ENCODE data around the gene CNOT3. TPM values are rescaled to one million over a fixed set of nuclear protein-coding genes. Genes with fewer than 3 reads are reported as not detected.

CNOT3 gene
- total and polyA plus RNA-seq, 2 experiments from 2014 or later: 39.7 to 47.0 TPM

DNA sequence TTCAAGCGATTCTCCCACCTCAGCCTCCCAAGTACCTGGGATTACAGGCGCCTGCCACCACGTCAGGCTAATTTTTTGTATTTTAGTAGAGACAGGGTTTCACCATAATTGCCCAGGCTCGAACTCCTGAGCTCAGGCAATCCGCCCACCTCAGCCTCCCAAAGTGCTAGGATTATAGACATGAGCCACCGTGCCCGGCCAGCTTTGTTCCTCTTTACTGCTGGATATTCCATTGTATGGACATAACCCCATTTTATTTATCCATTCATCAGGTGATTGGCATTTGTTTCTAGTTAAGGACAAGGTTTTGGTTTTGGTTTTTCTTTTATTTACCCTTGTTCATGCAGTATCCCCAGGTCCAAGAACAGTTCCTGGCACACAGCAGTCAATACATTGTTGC, 59.0 kb downstream of the CNOT3 start:
- peaks cover 23% of the 10 kb centered on the region for H3F3A ChIP-seq (replicated peaks; ENCODE audit: low read depth)
- no peak overlapping the region for H3K4me3 ChIP-seq
- Mint-ChIP-seq H3K4me1 (peaks cover 16% of the 10 kb centered on the region), H3K27ac (no peak overlapping the region), H3K9me3 (peaks cover 4% of the 10 kb centered on the region), H3K27me3 (ENCODE audit: insufficient read depth, low read depth, poor library complexity) (peaks cover 15% of the 10 kb centered on the region), H3K4me3 (no peak overlapping the region), H3K36me3 (ENCODE audit: low read depth) (peaks cover 52% of the 10 kb centered on the region)
- no peak for ATAC-seq
- peaks cover 7% of the 10 kb centered on the region; the same call in 1 of the 2 replicates for H3K4me1 ChIP-seq (ENCODE audit: insufficient read depth)
- peaks cover 13% of the 10 kb centered on the region for H4K20me1 ChIP-seq (replicated peaks; ENCODE audit: insufficient read depth)
- no peaks in the 10 kb centered on the region for H3K27me3 ChIP-seq (ENCODE audit: insufficient read depth)
- DNase-seq (ENCODE audit: low spot score): no peak
- TF ChIP-seq EZH2 (IDR thresholded peaks at IDR 0.05; ENCODE audit: low read depth, unreplicated experiment) (no peak), CREB1 (CRISPR knock-in tag; IDR thresholded peaks at IDR 0.05; ENCODE audit: low read depth) (no peak), JUNB (IDR thresholded peaks at IDR 0.05; ENCODE audit: unreplicated experiment) (no peak), ETS1 (IDR thresholded peaks at IDR 0.05) (no peak), REST (IDR thresholded peaks at IDR 0.05; ENCODE audit: unreplicated experiment) (no peak)
- H3K4me2 ChIP-seq: no peak overlapping the region
- H3K79me2 ChIP-seq (replicated peaks; ENCODE audit: insufficient read depth): peaks cover 33% of the 10 kb centered on the region
- H3K9me2 ChIP-seq (ENCODE audit: insufficient read depth): no peaks in the 10 kb centered on the region
- H3K27ac ChIP-seq (ENCODE audit: low read depth): no peak overlapping the region
- H2AFZ ChIP-seq: no peak overlapping the region
- H3K36me3 ChIP-seq (ENCODE audit: insufficient read depth): peaks cover 27% of the 10 kb centered on the region

GRCh38 chr19:54197121-54197520, 59.6 kb downstream of the CNOT3 start:
- H3K27me3 Mint-ChIP-seq (ENCODE audit: insufficient read depth, low read depth, poor library complexity): peaks cover 19% of the 10 kb centered on the region
- peaks cover 24% of the 10 kb centered on the region for H3F3A ChIP-seq (replicated peaks; ENCODE audit: low read depth)
- no peak for TF ChIP-seq REST (IDR thresholded peaks at IDR 0.05; ENCODE audit: unreplicated experiment)
- no peak for TF ChIP-seq EZH2phosphoT487 (IDR thresholded peaks at IDR 0.05; ENCODE audit: unreplicated experiment)
- no peak for TF ChIP-seq ZNF114 (CRISPR knock-in tag; IDR thresholded peaks at IDR 0.05)
- no peak for TF ChIP-seq NANOG (IDR thresholded peaks at IDR 0.05; ENCODE audit: borderline replicate concordance)
- TF ChIP-seq EZH2 (IDR thresholded peaks at IDR 0.05; ENCODE audit: low read depth, unreplicated experiment): no peak
- TF ChIP-seq, protein P1, sequence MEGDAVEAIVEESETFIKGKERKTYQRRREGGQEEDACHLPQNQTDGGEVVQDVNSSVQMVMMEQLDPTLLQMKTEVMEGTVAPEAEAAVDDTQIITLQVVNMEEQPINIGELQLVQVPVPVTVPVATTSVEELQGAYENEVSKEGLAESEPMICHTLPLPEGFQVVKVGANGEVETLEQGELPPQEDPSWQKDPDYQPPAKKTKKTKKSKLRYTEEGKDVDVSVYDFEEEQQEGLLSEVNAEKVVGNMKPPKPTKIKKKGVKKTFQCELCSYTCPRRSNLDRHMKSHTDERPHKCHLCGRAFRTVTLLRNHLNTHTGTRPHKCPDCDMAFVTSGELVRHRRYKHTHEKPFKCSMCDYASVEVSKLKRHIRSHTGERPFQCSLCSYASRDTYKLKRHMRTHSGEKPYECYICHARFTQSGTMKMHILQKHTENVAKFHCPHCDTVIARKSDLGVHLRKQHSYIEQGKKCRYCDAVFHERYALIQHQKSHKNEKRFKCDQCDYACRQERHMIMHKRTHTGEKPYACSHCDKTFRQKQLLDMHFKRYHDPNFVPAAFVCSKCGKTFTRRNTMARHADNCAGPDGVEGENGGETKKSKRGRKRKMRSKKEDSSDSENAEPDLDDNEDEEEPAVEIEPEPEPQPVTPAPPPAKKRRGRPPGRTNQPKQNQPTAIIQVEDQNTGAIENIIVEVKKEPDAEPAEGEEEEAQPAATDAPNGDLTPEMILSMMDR (conservative IDR thresholded peaks at IDR 0.05; ENCODE audit: low read depth in 2 of 2): no peak
- no peak for TF ChIP-seq ETS1 (IDR thresholded peaks at IDR 0.05)
- H3K4me2 ChIP-seq: no peak overlapping the region
- peaks cover 32% of the 10 kb centered on the region for H3K36me3 ChIP-seq (ENCODE audit: insufficient read depth)
- no peak overlapping the region for H3K4me3 Mint-ChIP-seq
- DNase-seq (ENCODE audit: low spot score) (no peak), ATAC-seq (no peak)
- H3K27me3 ChIP-seq (ENCODE audit: insufficient read depth): no peaks in the 10 kb centered on the region
- H3K9me2 ChIP-seq (ENCODE audit: insufficient read depth): no peaks in the 10 kb centered on the region
- H2AFZ ChIP-seq: no peak overlapping the region
- H3K9me3 Mint-ChIP-seq: peaks cover 4% of the 10 kb centered on the region
- peaks cover 16% of the 10 kb centered on the region for H3K4me1 Mint-ChIP-seq
- peaks cover 19% of the 10 kb centered on the region for H4K20me1 ChIP-seq (replicated peaks; ENCODE audit: insufficient read depth)
- no peak overlapping the region for H3K4me3 ChIP-seq
- H3K27ac Mint-ChIP-seq: no peak overlapping the region
- H3K4me1 ChIP-seq (ENCODE audit: insufficient read depth): peaks cover 11% of the 10 kb centered on the region
- H3K36me3 Mint-ChIP-seq (ENCODE audit: low read depth): peaks cover 52% of the 10 kb centered on the region
- no peak overlapping the region for H3K27ac ChIP-seq (ENCODE audit: low read depth)
- peaks cover 36% of the 10 kb centered on the region for H3K79me2 ChIP-seq (replicated peaks; ENCODE audit: insufficient read depth)
